SK-N-SH (cell line): ENCODE measurements around the gene OBSCN. TPM values are rescaled to one million over a fixed set of nuclear protein-coding genes. Genes with fewer than 3 reads are reported as not detected.

ENCODE experiments used
- CTCF ChIA-PET: fragments of 300-600, 350-600 bp; formaldehyde crosslinking; extraction: SDS; loops from one replicate; lab custom pipeline; 2021; lab: Yijun Ruan, JAX
- POLR2A ChIA-PET: fragments of 350-600 bp; sonication (Branson Sonifier 250); formaldehyde crosslinking; extraction: SDS; loops from one replicate; lab custom pipeline; 2020; ENCODE audit warnings: antibody characterized with exemption, inconsistent platforms; lab: Yijun Ruan, JAX
- DNase-seq: peaks from one replicate; pipeline ENCODE4 v3.0.0; 2012
- H2AFZ ChIP-seq: fragments of 200-600 bp; sonication (generic); 2 replicates; pipeline ENCODE4 v1.8.1; 2016; ENCODE audit warnings: antibody characterized with exemption, mild to moderate bottlenecking, low read depth
- H3F3A ChIP-seq: fragments of 200-600 bp; sonication (generic); replicated peaks from 2 replicates; pipeline ENCODE3; 2016; ENCODE audit warnings: antibody characterized with exemption, mild to moderate bottlenecking; ENCODE audit not compliant: insufficient read depth
- H3K27ac ChIP-seq, 2 experiments: fragments of 200-500 bp in 1 of 2; fragments of 200-600 bp in 1 of 2; sonication (Bioruptor generic) in 1 of 2; sonication (generic), shearing (Covaris generic) in 1 of 2; 2 replicates each; pipeline versions ENCODE4 v1.5.1 to v1.6.1; 2014 to 2016; ENCODE audit warnings: low read depth in 2 of 2, inconsistent platforms in 1 of 2, low read length in 1 of 2, mild to moderate bottlenecking in 1 of 2, mixed read lengths in 1 of 2
- H3K27me3 ChIP-seq: fragments of 200-600 bp; sonication (generic), shearing (Covaris generic); 2 replicates; pipeline ENCODE4 v1.6.1; 2016; ENCODE audit warnings: mixed run types; ENCODE audit not compliant: insufficient read depth
- H3K36me3 ChIP-seq, 2 experiments: fragments of 200-500 bp in 1 of 2; fragments of 200-600 bp in 1 of 2; sonication (Bioruptor generic) in 1 of 2; sonication (generic) in 1 of 2; replicated peaks in 1 of 2; 2 replicates each; pipeline versions ENCODE3 to v1.5.1; 2014 to 2016; ENCODE audit warnings: low read length in 1 of 2, mild to moderate bottlenecking in 1 of 2; ENCODE audit not compliant: insufficient read depth in 2 of 2, control insufficient read depth in 1 of 2
- H3K4me1 ChIP-seq, 2 experiments: fragments of 200-500 bp in 1 of 2; fragments of 200-600 bp in 1 of 2; sonication (Bioruptor generic) in 1 of 2; sonication (generic), shearing (Covaris generic) in 1 of 2; 2 replicates each; pipeline versions ENCODE4 v1.5.1 to v1.6.1; 2014 to 2016; ENCODE audit warnings: low read depth in 1 of 2, low read length in 1 of 2, mixed run types in 1 of 2; ENCODE audit not compliant: insufficient read depth in 2 of 2, control insufficient read depth in 1 of 2
- H3K4me2 ChIP-seq: fragments of 200-600 bp; sonication (generic), shearing (Covaris generic); 2 replicates; pipeline ENCODE4 v1.6.1; 2017; ENCODE audit warnings: mixed run types
- H3K4me3 ChIP-seq, 2 experiments: fragments of 200-500 bp in 1 of 2; fragments of 200-600 bp in 1 of 2; sonication (Bioruptor generic) in 1 of 2; sonication (generic), shearing (Covaris generic) in 1 of 2; 2 replicates each; pipeline versions ENCODE4 v1.5.1 to v1.8.1; 2014 to 2016; ENCODE audit warnings: low read depth in 2 of 2, inconsistent platforms in 1 of 2, low read length in 1 of 2, mild to moderate bottlenecking in 1 of 2, mixed read lengths in 1 of 2, moderate library complexity in 1 of 2
- H3K79me2 ChIP-seq: fragments of 200-600 bp; sonication (generic); 2 replicates; pipeline ENCODE4 v1.8.1; 2017; ENCODE audit warnings: mild to moderate bottlenecking; ENCODE audit not compliant: insufficient read depth
- H3K9ac ChIP-seq: fragments of 200-600 bp; sonication (generic); 2 replicates; pipeline ENCODE4 v1.6.1; 2017; ENCODE audit warnings: mixed run types
- H3K9me2 ChIP-seq: fragments of 200-600 bp; sonication (generic); 2 replicates; pipeline ENCODE4 v1.6.1; 2017; ENCODE audit warnings: mixed run types
- H3K9me3 ChIP-seq: fragments of 200-600 bp; sonication (generic); 2 replicates; pipeline ENCODE4 v1.6.1; 2017; ENCODE audit warnings: mixed run types, mild to moderate bottlenecking, moderate library complexity
- H4K20me1 ChIP-seq: fragments of 200-600 bp; sonication (generic); 2 replicates; pipeline ENCODE4 v1.6.1; 2017; ENCODE audit warnings: mild to moderate bottlenecking, mixed run types; ENCODE audit not compliant: insufficient read depth
- CHD2 ChIP-seq: fragments of 150-350 bp; IDR thresholded peaks from 2 replicates; pipeline ENCODE4 v1.6.1; 2018; ENCODE audit warnings: low read length; ENCODE audit not compliant: partially characterized antibody
- ELF1 ChIP-seq: IDR thresholded peaks from 2 replicates; pipeline ENCODE4 v1.4.0; 2012
- EZH2phosphoT487 ChIP-seq: fragments of 200-600 bp; sonication (generic); IDR thresholded peaks from 2 replicates; pipeline ENCODE4 v1.6.1; 2017; ENCODE audit warnings: low read depth, mixed run types, mild to moderate bottlenecking, antibody characterized with exemption, moderate library complexity, borderline replicate concordance
- FOSL2 ChIP-seq: IDR thresholded peaks from 2 replicates; pipeline ENCODE4 v1.4.0; 2012; ENCODE audit warnings: low read depth, mild to moderate bottlenecking, moderate library complexity, borderline replicate concordance
- FOXJ3 ChIP-seq: sonication (generic); formaldehyde crosslinking; IDR thresholded peaks from 2 replicates; pipeline ENCODE4 v1.5.1; 2020; ENCODE audit warnings: mild to moderate bottlenecking, missing genetic modification reagents
- FOXM1 ChIP-seq: IDR thresholded peaks from 2 replicates; pipeline ENCODE4 v1.4.0; 2012; ENCODE audit warnings: low read depth, mild to moderate bottlenecking
- GATA2 ChIP-seq: sonication (generic); formaldehyde crosslinking; IDR thresholded peaks from 2 replicates; pipeline ENCODE4 v1.5.0; 2020; ENCODE audit warnings: mild to moderate bottlenecking, missing genetic modification reagents
- JUND ChIP-seq: IDR thresholded peaks from 2 replicates; pipeline ENCODE4 v1.4.0; 2012
- NRF1 ChIP-seq: IDR thresholded peaks from 2 replicates; pipeline ENCODE4 v1.6.1; 2012; ENCODE audit warnings: low read depth, mild to moderate bottlenecking, low read length
- POLR2AphosphoS5 ChIP-seq: IDR thresholded peaks from 2 replicates; pipeline ENCODE4 v1.6.1; 2012; ENCODE audit warnings: low read depth, low read length
- RCOR1 ChIP-seq: fragments of 150-350 bp; IDR thresholded peaks from 2 replicates; pipeline ENCODE4 v1.6.1; 2017; ENCODE audit warnings: antibody characterized with exemption, low read length
- RFX5 ChIP-seq: IDR thresholded peaks from 2 replicates; pipeline ENCODE4 v1.6.1; 2012; ENCODE audit warnings: mild to moderate bottlenecking, improper control_type of control experiment, low read length
- SIN3A ChIP-seq: IDR thresholded peaks from 2 replicates; pipeline ENCODE4 v1.6.1; 2012; ENCODE audit warnings: low read depth, mild to moderate bottlenecking, low read length, moderate library complexity, borderline replicate concordance
- SMC3 ChIP-seq: IDR thresholded peaks from 2 replicates; pipeline ENCODE4 v1.6.1; 2012; ENCODE audit warnings: low read depth, low read length, improper control_type of control experiment
- TAF1 ChIP-seq: IDR thresholded peaks from 2 replicates; pipeline ENCODE4 v1.6.1; 2012; ENCODE audit warnings: low read depth, mild to moderate bottlenecking, low read length, moderate library complexity, borderline replicate concordance
- YY1 ChIP-seq: IDR thresholded peaks from 2 replicates; pipeline ENCODE4 v1.4.0; 2012; ENCODE audit warnings: low read depth, mild to moderate bottlenecking
- WGBS: methylation state at CpG from one replicate; pipeline ENCODE4 v1.1.6; 2017; ENCODE audit warnings: low lambda C conversion rate; 5-methylcytosine and 5-hydroxymethylcytosine counted together
- polyA plus RNA-seq, 3 experiments: library from polyadenylated mRNA; depleted of rRNA; stranded (reverse); fragments of >200 nt; gene quantifications; 2 replicates each; pipeline ENCODE4 v1.2.3, GENCODE V29; 2012
- TF ChIP-seq, protein P1 (sequence below): IDR thresholded peaks from 2 replicates; pipeline ENCODE4 v1.4.0; 2012; ENCODE audit warnings: low read depth
- TF ChIP-seq, protein P2 (sequence below): IDR thresholded peaks from 2 replicates; pipeline ENCODE4 v1.4.0; 2012; ENCODE audit warnings: low read depth, borderline replicate concordance
- TF ChIP-seq, protein P3 (sequence below): fragments of 200-600 bp; sonication (generic); IDR thresholded peaks from 2 replicates; pipeline ENCODE4 v1.6.1; 2017; ENCODE audit warnings: antibody characterized with exemption, mild to moderate bottlenecking, moderate library complexity
- TF ChIP-seq, protein P4 (sequence below): IDR thresholded peaks from 2 replicates; pipeline ENCODE4; 2012
- TF ChIP-seq, protein P5 (sequence below): fragments of 150-350 bp; IDR thresholded peaks from 2 replicates; pipeline ENCODE4 v1.6.1; 2016; ENCODE audit warnings: mild to moderate bottlenecking, low read depth, low read length
- TF ChIP-seq, protein P6 (sequence below): IDR thresholded peaks from 2 replicates; pipeline ENCODE4 v1.6.1; 2012; ENCODE audit warnings: mild to moderate bottlenecking, low read depth, low read length, moderate library complexity

The OBSCN gene
- polyA plus RNA-seq, 1 of the 3 experiments (the other 2 are of a cell fraction), result 4.0 TPM

DNA sequence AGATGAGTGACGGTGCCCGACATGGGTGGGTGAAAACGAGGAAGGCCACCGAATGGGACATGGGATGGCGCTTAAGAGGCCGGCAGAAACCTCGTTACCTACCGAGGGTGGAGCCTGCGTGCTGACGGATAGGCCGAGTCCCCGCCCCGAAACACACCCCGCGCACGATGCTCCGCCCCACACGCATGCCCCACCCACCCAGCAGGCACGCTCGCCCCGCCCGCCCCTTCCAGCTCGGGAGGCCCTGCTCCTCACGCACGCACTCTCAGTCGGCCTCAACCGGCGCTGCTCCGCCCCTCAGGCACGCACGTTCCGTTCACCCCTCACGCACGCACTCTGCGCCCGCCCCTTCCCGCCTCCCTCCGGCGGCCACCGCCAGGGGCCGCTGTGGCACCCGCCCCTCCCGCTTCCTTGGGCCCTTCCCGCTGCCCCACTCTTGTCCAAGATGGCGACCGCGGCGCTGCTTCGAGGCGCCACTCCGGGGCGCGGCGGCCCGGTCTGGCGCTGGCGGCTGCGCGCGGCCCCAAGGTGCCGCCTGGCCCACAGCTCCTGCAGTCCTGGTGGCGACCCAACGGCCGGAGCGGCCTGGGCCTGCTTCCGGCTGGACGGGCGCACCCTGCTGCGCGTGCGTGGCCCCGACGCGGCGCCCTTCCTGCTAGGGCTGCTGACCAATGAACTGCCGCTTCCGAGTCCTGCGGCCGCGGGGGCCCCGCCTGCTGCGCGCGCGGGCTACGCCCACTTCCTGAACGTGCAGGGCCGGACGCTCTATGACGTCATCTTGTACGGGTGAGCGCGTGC is 42.3 kb upstream of the OBSCN start, which contains the start of gene IBA57:
IBA57 (plus strand) TSS at position 433 of the 798 bp plus-strand sequence; CDS start at position 446, 13 bp downstream.
- Histone ChIP-seq H3K9me3 (no peaks in the 10 kb centered on the region), H3K4me2 (peak within 1 kb of the TSS; percentile 97), H3K4me1 (peaks cover 13 to 25% of the 10 kb centered on the region in 2 experiments; a peak in 3 of 4 replicates), H3K36me3 (no peaks in the 10 kb centered on the region), H3K79me2 (peaks cover 24% of the 10 kb centered on the region), H3K9ac (peak within 1 kb of the TSS; percentile 99), H3K27me3 (no peaks in the 10 kb centered on the region), H4K20me1 (no peaks in the 10 kb centered on the region), H3F3A (no peaks in the 10 kb centered on the region), H3K27ac (peak within 1 kb of the TSS; percentile 93 to 98), H2AFZ (peak within 1 kb of the TSS; percentile 93; the same call in 1 of the 2 replicates), H3K9me2 (no peaks in the 10 kb centered on the region), H3K4me3 (peak within 1 kb of the TSS; percentile 74 to 79)
- 3% methylated on average over 41 of the region's 93 CpGs for WGBS
- DNase-seq, result peak; percentile 98
- ChIA-PET CTCF (interaction anchor here (0.6 to 5.5 kb wide), 22 partner anchors 9 to 456 kb away, joined by 3 to 54 read pairs (median 5); partner anchors contain the start of genes GJC2 and GUK1), POLR2A (interaction anchor here (0.6 to 2.1 kb wide), 13 partner anchors 8 to 292 kb away, joined by 3 to 8 read pairs (median 4); partner anchors contain the start of genes GJC2 and GUK1)
- TF ChIP-seq SIN3A, result no peak
- TF ChIP-seq, protein P1, sequence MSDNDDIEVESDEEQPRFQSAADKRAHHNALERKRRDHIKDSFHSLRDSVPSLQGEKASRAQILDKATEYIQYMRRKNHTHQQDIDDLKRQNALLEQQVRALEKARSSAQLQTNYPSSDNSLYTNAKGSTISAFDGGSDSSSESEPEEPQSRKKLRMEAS, result peak; percentile 72
- no peak for TF ChIP-seq FOXM1
- peak; percentile 90 for TF ChIP-seq ELF1
- TF ChIP-seq, protein P2, sequence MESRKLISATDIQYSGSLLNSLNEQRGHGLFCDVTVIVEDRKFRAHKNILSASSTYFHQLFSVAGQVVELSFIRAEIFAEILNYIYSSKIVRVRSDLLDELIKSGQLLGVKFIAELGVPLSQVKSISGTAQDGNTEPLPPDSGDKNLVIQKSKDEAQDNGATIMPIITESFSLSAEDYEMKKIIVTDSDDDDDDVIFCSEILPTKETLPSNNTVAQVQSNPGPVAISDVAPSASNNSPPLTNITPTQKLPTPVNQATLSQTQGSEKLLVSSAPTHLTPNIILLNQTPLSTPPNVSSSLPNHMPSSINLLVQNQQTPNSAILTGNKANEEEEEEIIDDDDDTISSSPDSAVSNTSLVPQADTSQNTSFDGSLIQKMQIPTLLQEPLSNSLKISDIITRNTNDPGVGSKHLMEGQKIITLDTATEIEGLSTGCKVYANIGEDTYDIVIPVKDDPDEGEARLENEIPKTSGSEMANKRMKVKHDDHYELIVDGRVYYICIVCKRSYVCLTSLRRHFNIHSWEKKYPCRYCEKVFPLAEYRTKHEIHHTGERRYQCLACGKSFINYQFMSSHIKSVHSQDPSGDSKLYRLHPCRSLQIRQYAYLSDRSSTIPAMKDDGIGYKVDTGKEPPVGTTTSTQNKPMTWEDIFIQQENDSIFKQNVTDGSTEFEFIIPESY, result no peak
- TF ChIP-seq, protein P3, sequence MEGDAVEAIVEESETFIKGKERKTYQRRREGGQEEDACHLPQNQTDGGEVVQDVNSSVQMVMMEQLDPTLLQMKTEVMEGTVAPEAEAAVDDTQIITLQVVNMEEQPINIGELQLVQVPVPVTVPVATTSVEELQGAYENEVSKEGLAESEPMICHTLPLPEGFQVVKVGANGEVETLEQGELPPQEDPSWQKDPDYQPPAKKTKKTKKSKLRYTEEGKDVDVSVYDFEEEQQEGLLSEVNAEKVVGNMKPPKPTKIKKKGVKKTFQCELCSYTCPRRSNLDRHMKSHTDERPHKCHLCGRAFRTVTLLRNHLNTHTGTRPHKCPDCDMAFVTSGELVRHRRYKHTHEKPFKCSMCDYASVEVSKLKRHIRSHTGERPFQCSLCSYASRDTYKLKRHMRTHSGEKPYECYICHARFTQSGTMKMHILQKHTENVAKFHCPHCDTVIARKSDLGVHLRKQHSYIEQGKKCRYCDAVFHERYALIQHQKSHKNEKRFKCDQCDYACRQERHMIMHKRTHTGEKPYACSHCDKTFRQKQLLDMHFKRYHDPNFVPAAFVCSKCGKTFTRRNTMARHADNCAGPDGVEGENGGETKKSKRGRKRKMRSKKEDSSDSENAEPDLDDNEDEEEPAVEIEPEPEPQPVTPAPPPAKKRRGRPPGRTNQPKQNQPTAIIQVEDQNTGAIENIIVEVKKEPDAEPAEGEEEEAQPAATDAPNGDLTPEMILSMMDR, result peak; percentile 79
- TF ChIP-seq, protein P4, sequence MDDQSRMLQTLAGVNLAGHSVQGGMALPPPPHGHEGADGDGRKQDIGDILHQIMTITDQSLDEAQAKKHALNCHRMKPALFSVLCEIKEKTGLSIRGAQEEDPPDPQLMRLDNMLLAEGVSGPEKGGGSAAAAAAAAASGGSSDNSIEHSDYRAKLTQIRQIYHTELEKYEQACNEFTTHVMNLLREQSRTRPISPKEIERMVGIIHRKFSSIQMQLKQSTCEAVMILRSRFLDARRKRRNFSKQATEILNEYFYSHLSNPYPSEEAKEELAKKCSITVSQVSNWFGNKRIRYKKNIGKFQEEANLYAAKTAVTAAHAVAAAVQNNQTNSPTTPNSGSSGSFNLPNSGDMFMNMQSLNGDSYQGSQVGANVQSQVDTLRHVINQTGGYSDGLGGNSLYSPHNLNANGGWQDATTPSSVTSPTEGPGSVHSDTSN, result peak; percentile 59
- no peak for TF ChIP-seq FOSL2
- TF ChIP-seq YY1, result peak; percentile 90
- TF ChIP-seq FOXJ3 (CRISPR knock-in tag), result no peak
- TF ChIP-seq SMC3, result no peak
- TF ChIP-seq POLR2AphosphoS5, result peak; percentile 69
- TF ChIP-seq CHD2, result no peak
- TF ChIP-seq, protein P5, sequence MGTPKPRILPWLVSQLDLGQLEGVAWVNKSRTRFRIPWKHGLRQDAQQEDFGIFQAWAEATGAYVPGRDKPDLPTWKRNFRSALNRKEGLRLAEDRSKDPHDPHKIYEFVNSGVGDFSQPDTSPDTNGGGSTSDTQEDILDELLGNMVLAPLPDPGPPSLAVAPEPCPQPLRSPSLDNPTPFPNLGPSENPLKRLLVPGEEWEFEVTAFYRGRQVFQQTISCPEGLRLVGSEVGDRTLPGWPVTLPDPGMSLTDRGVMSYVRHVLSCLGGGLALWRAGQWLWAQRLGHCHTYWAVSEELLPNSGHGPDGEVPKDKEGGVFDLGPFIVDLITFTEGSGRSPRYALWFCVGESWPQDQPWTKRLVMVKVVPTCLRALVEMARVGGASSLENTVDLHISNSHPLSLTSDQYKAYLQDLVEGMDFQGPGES, result no peak
- peak; percentile 86 for TF ChIP-seq NRF1
- no peak; the same call in 1 of the 2 replicates for TF ChIP-seq RCOR1
- TF ChIP-seq JUND, result no peak
- no peak for TF ChIP-seq GATA2 (CRISPR knock-in tag)
- TF ChIP-seq, protein P6, sequence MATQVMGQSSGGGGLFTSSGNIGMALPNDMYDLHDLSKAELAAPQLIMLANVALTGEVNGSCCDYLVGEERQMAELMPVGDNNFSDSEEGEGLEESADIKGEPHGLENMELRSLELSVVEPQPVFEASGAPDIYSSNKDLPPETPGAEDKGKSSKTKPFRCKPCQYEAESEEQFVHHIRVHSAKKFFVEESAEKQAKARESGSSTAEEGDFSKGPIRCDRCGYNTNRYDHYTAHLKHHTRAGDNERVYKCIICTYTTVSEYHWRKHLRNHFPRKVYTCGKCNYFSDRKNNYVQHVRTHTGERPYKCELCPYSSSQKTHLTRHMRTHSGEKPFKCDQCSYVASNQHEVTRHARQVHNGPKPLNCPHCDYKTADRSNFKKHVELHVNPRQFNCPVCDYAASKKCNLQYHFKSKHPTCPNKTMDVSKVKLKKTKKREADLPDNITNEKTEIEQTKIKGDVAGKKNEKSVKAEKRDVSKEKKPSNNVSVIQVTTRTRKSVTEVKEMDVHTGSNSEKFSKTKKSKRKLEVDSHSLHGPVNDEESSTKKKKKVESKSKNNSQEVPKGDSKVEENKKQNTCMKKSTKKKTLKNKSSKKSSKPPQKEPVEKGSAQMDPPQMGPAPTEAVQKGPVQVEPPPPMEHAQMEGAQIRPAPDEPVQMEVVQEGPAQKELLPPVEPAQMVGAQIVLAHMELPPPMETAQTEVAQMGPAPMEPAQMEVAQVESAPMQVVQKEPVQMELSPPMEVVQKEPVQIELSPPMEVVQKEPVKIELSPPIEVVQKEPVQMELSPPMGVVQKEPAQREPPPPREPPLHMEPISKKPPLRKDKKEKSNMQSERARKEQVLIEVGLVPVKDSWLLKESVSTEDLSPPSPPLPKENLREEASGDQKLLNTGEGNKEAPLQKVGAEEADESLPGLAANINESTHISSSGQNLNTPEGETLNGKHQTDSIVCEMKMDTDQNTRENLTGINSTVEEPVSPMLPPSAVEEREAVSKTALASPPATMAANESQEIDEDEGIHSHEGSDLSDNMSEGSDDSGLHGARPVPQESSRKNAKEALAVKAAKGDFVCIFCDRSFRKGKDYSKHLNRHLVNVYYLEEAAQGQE, result peak; percentile 61; the same call in 1 of the 2 replicates
- no peak for TF ChIP-seq RFX5
- TF ChIP-seq TAF1, result peak; percentile 85; the same call in 1 of the 2 replicates
- TF ChIP-seq EZH2phosphoT487, result no peak
